ENCODE measurements around the gene SHMT1.

Gene SHMT1

DNA sequence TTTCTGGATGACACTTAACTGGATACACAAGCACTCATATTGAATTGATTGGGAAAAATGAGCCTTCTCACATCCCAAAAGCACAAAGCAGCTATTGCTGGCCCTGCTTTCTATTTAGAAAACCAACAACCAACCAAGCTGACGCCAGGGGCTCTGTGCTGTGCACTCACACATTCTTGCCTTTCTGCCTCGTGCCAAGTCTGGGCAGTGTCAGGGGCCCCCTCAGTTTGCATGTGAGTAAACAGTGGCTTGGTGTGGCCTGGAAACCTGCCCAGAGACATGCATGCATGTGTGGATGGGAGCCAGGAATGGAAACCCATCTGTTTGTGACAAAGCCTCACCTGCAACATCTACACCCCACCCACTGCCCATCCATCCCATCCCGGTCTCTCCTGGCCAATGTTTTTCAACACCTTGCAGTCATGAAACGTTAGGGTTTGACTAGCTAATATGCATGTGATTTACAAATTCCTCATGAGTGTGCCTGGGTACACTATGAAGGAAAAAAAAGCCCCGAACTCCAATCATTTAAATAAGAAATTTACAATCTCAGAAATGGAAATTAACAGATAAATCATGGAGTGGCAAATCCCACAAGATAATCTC, 82.5 kb downstream of the SHMT1 start:
- no peak for DNase-seq

DNA sequence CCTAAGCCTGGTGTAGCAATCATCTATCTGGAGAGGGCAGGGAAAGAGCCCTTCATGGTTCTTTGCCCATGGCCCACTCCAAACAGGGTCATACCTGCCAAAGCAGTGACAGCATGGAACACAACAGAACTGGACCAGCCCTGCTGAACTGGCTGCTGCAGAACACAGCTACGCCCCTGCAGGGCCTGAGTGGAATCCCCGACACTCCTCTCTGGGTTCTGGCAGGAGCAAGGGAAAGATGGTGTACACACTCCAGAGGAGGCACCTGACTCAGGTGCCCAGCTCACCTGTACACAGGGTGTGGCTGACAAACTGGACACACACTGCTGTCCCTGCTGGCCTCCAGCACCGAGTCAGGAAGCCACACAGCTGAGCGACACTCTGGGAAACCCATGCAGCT, 83.1 kb downstream of the SHMT1 start:
- no peak for DNase-seq

DNA sequence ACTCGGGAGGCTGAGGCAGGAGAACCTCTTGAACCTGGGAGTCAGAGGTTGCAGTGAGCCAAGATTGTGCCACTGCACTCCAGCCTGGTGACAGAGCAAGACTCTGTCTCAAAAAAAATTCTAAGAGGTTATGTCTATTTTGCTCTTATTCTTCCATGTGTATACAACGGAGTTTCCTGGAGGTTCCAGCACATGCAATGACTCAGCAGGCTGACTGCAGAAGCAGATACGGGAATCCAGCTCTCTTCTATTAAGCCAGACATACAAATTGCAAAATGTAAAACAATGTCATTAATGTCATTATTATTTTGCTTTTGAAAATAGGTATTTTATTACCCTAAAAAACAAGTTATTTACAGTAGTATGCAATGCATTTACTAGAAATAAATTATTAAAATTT, 84.5 kb downstream of the SHMT1 start:
- DNase-seq, result no peak
